Measurements from ENCODE around the gene FSCN2. TPM values are rescaled to one million over a fixed set of nuclear protein-coding genes. Genes with fewer than 3 reads are reported as not detected.

The FSCN2 gene
- total RNA-seq, 1 experiment from 2014 or later: 1.2 TPM

DNA sequence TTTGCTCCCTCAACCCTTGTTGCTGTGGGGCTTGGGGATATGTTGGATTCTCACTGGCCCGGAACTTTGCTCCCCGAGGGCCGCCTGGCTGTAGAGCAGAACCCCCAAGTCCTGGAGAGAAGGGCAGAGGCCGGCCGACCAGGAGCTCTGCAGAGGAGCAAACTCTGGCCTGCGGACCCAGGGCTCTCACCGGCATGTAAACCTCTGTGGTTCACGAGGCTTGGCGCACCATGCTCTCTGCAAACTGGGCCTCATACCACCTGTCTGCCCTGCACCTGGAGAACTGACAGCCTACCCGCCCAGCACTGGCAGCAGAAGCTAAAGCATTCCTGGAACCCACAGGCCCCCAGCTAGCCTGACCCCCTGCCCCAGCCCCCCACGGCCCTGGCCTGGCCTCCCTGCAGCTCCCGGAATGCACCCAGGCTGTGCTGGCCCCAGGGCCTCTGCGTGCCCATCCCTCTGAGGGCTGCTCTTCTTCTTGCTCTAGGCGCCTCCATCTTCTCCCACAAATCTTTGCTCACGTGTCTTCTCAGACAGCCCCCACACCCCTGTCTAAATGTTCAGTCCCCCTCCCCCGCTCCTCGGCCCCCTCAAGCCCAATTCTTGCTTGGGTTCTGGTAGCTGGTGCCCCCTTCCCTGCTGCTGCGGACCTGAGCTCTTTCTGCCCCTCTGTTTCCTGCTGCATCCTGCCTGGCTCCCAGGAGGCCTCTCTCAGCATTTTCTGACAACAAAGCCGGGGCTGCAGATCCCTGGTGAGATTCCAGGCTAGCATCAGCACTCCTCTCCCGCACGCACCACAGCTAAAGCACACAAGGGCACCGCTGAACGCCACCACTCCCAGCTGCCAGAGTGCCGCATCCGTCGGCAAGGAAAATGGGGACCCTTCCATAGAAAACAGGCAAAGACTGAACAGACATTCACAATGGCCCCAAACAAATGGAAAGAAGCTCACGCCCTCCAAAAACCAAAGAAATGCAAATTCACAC is 38.9 kb upstream of the FSCN2 start:
- Histone ChIP-seq H3K27ac (ENCODE audit: low read length) (peak overlapping the region; percentile 85; the same call in 1 of the 2 replicates), H3K4me1 (ENCODE audit: control insufficient read depth, insufficient read depth, low read length) (peaks cover 34% of the 10 kb centered on the region), H3K36me3 (ENCODE audit: control insufficient read depth, insufficient read depth, low read length) (no peaks in the 10 kb centered on the region; the same call in 1 of the 2 replicates), H3K27me3 (ENCODE audit: control insufficient read depth, insufficient read depth, low read length) (no peaks in the 10 kb centered on the region), H3K9me3 (ENCODE audit: control insufficient read depth, insufficient read depth, low read depth, low read length) (no peaks in the 10 kb centered on the region), H3K4me3 (ENCODE audit: low read depth in 2 of 2, low read length in 2 of 2) (no peak overlapping the region)
- TF ChIP-seq REST (IDR thresholded peaks at IDR 0.05; ENCODE audit: insufficient read depth in 1 of 2, low read depth in 2 of 2, low read length in 1 of 2): no peak
- TF ChIP-seq, protein P1, sequence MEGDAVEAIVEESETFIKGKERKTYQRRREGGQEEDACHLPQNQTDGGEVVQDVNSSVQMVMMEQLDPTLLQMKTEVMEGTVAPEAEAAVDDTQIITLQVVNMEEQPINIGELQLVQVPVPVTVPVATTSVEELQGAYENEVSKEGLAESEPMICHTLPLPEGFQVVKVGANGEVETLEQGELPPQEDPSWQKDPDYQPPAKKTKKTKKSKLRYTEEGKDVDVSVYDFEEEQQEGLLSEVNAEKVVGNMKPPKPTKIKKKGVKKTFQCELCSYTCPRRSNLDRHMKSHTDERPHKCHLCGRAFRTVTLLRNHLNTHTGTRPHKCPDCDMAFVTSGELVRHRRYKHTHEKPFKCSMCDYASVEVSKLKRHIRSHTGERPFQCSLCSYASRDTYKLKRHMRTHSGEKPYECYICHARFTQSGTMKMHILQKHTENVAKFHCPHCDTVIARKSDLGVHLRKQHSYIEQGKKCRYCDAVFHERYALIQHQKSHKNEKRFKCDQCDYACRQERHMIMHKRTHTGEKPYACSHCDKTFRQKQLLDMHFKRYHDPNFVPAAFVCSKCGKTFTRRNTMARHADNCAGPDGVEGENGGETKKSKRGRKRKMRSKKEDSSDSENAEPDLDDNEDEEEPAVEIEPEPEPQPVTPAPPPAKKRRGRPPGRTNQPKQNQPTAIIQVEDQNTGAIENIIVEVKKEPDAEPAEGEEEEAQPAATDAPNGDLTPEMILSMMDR (IDR thresholded peaks at IDR 0.05): no peak
- TF ChIP-seq POLR2AphosphoS5 (IDR thresholded peaks at IDR 0.05; ENCODE audit: low read depth, low read length): no peak; the same call in 1 of the 2 replicates
- no peak for TF ChIP-seq TCF7L2 (IDR thresholded peaks at IDR 0.05; ENCODE audit: low read depth, low read length)
- no peak for TF ChIP-seq SIN3A (IDR thresholded peaks at IDR 0.05; ENCODE audit: borderline replicate concordance, insufficient read depth, low read depth, low read length)
- ChIA-PET CTCF (interaction anchor here (0.6 kb wide), 1 partner anchor 68 kb away, joined by 9 read pairs; no protein-coding TSS in a partner anchor), POLR2A (interaction anchor here (0.5 to 0.8 kb wide), 6 partner anchors 9 to 341 kb away, joined by 3 to 13 read pairs (median 7); no protein-coding TSS in a partner anchor)
- DNase-seq (ENCODE audit: low read depth, low spot score): no peak
- in situ Hi-C loops (cut with HindIII; ENCODE audit: low pct_unique_long_range_greater_than_20kb, low sequenced_read_pairs): no loop called here
- ATAC-seq: no peak
- intact Hi-C loops (cut with micrococcal nuclease; ENCODE audit: unreplicated experiment): loop anchor here (5.0 to 10.0 kb wide), 2 partner anchors 87 to 235 kb away; no protein-coding TSS in a partner anchor
- BruUV-seq (replicated peaks): TSS peak; percentile 83

DNA sequence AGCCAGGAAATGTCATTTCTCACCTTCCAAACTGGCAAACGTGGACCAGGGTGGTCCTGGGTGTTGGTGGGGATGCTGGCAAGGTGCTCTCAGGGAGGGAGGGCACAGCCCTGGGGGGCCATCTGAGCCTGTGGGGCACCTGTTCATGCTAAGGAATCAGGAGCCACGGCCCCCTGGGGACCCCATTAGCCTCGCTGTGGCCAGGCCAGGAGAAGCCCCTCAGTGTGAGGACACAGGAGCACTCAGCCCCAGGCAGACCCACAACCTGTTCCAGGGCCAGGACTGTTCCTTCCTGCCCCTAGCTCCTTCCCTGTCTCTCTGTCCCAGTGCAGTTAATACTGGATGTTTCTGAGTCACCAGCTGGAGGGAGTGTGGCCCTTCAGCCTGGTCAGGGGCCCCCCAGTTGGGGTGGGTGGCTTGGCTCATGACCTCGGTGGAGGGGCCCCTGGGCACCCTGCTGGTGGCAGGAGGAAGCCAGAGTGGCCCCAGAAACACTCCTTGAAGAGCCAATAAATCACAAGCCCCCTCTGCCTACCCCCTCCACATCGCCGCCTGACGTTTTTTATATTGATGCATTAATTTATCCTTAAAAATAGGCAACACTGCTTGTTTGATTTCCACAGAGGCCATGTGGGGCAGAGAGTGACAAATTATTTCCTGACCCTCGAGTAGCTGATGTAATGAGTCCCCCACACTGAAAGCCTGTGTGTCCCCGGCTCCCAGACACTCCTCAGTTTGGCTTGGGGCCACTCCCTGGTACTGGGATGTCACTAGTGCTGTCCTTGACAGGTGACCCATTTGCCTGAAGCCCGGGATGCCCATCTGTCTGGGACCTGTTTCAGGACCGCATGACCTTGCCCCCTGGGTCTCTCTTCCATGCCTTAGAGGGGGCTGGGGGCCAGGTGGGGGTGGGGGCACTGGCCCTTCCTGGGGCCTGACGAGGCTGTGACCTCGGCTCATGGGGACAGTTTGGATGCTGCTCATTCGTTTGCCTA is 37.9 kb upstream of the FSCN2 start:
- BruUV-seq (replicated peaks): no TSS peak
- CTCF ChIA-PET: no interaction called here

More for the DNA sequence above, 37.9 kb upstream of the FSCN2 start:
- POLR2A ChIA-PET: interaction anchor here (0.5 to 0.7 kb wide), 4 partner anchors 17 to 340 kb away, joined by 5 to 14 read pairs (median 11); no protein-coding TSS in a partner anchor
- no peaks in the 10 kb centered on the region; the same call in 1 of the 2 replicates for H3K36me3 ChIP-seq (ENCODE audit: control insufficient read depth, insufficient read depth, low read length)
- TF ChIP-seq SIN3A (IDR thresholded peaks at IDR 0.05; ENCODE audit: borderline replicate concordance, insufficient read depth, low read depth, low read length) (no peak), TCF7L2 (IDR thresholded peaks at IDR 0.05; ENCODE audit: low read depth, low read length) (no peak), REST (IDR thresholded peaks at IDR 0.05; ENCODE audit: insufficient read depth in 1 of 2, low read depth in 2 of 2, low read length in 1 of 2) (no peak), POLR2AphosphoS5 (IDR thresholded peaks at IDR 0.05; ENCODE audit: low read depth, low read length) (no peak)
- TF ChIP-seq, protein P1 (IDR thresholded peaks at IDR 0.05): no peak
- H3K4me3 ChIP-seq (ENCODE audit: low read depth in 2 of 2, low read length in 2 of 2): no peak overlapping the region
- ATAC-seq: no peak
- H3K27me3 ChIP-seq (ENCODE audit: control insufficient read depth, insufficient read depth, low read length): no peaks in the 10 kb centered on the region
- in situ Hi-C loops (cut with HindIII; ENCODE audit: low pct_unique_long_range_greater_than_20kb, low sequenced_read_pairs) (no loop called here), intact Hi-C loops (cut with micrococcal nuclease; ENCODE audit: unreplicated experiment) (loop anchor here (5.0 to 10.0 kb wide), 2 partner anchors 88 to 235 kb away; no protein-coding TSS in a partner anchor)
- peaks cover 31% of the 10 kb centered on the region for H3K4me1 ChIP-seq (ENCODE audit: control insufficient read depth, insufficient read depth, low read length)
- 0 out of 2 replicates have a peak overlapping the region, but pooled peaks have one; percentile 41 for H3K27ac ChIP-seq (ENCODE audit: low read length)
- no peak for DNase-seq (ENCODE audit: low read depth, low spot score)
- no peaks in the 10 kb centered on the region for H3K9me3 ChIP-seq (ENCODE audit: control insufficient read depth, insufficient read depth, low read depth, low read length)

All from Panc1 (cell line).